MCF 10A (cell line): ENCODE measurements around the gene WNT4. TPM values are rescaled to one million over a fixed set of nuclear protein-coding genes. Genes with fewer than 3 reads are reported as not detected.

ENCODE experiments used
- Bru-seq: library from RNA; stranded (reverse); fragments of 400-500 nt; gene quantifications from one replicate; lab custom pipeline; 2021; lab: Mats Ljungman, UMichigan
- BruChase-seq, 2 experiments: library from RNA; stranded (reverse); fragments of 400-500 nt; gene quantifications; one replicate each; lab custom pipeline; 2021; lab: Mats Ljungman, UMichigan
- BruUV-seq: library from RNA; stranded (reverse); fragments of 400-500 nt; replicated peaks from 2 replicates; lab custom pipeline; 2021; lab: Mats Ljungman, UMichigan
- CTCF ChIA-PET: fragments of 300-600 bp; sonication (Branson Sonifier 250); formaldehyde crosslinking; extraction: SDS; loops from one replicate; lab custom pipeline; 2021; ENCODE audit warnings: antibody characterized with exemption, inconsistent platforms; lab: Yijun Ruan, JAX
- POLR2A ChIA-PET: fragments of 300-600, 350-650 bp; sonication (Branson Sonifier 250); formaldehyde crosslinking; extraction: SDS; loops from one replicate; lab custom pipeline; 2020; ENCODE audit warnings: antibody characterized with exemption, inconsistent platforms; lab: Yijun Ruan, JAX
- DNase-seq: peaks from one replicate; pipeline ENCODE4 v3.0.0-alpha.2; 2018; ENCODE audit not compliant: unreplicated experiment
- H3K27ac Mint-ChIP-seq: one replicate; pipeline ENCODE4 v1.8.0; 2022; ENCODE audit warnings: mild to moderate bottlenecking, low read depth, mixed read lengths; ENCODE audit not compliant: unreplicated experiment
- H3K27me3 Mint-ChIP-seq: one replicate; pipeline ENCODE4 v1.8.0; 2022; ENCODE audit warnings: mixed read lengths; ENCODE audit not compliant: insufficient read depth, unreplicated experiment
- H3K36me3 Mint-ChIP-seq: one replicate; pipeline ENCODE4 v1.8.0; 2022; ENCODE audit warnings: mild to moderate bottlenecking, moderate library complexity, mixed read lengths; ENCODE audit not compliant: insufficient read depth, unreplicated experiment
- H3K4me1 Mint-ChIP-seq: one replicate; pipeline ENCODE4 v1.8.0; 2022; ENCODE audit warnings: mixed read lengths; ENCODE audit not compliant: insufficient read depth, unreplicated experiment
- H3K4me3 Mint-ChIP-seq: one replicate; pipeline ENCODE4 v1.8.0; 2022; ENCODE audit warnings: mild to moderate bottlenecking, moderate library complexity, mixed read lengths; ENCODE audit not compliant: unreplicated experiment
- H3K9me3 Mint-ChIP-seq: one replicate; pipeline ENCODE4 v1.8.0; 2022; ENCODE audit warnings: mixed read lengths; ENCODE audit not compliant: unreplicated experiment
- CTCF ChIP-seq: fragments of 200-600 bp; IDR thresholded peaks from one replicate; pipeline ENCODE4 v1.8.0; 2022; ENCODE audit warnings: antibody characterized with exemption, mild to moderate bottlenecking; ENCODE audit not compliant: unreplicated experiment
- intact Hi-C: fragments of 100-400 bp; cut with micrococcal nuclease; formaldehyde crosslinking; loops from 2 replicates; pipeline ENCODE4 v1.14.1; 2022
- long read RNA-seq: library from polyadenylated mRNA; stranded (forward); transcript quantifications from one replicate; pipeline ENCODE4 v2.0.0, GENCODE V29; 2022
- total RNA-seq: library from RNA; stranded (reverse); gene quantifications from 2 replicates; pipeline ENCODE4 v1.2.3, GENCODE V29; 2022

The WNT4 gene
- total RNA-seq = not detected in 2 replicates
- Bru-seq, nascent RNA = percentile 9 among the genes with signal in this experiment
- percentile 4 among the genes with signal in this experiment for BruChase-seq, experiment 1, labeled RNA remaining after a 6-hour chase
- percentile 9 among the genes with signal in this experiment for BruChase-seq, experiment 2, labeled RNA remaining after a 2-hour chase
- long read RNA-seq = 0 reads

GRCh38 chr1:22143065-22144033 lies at the start of gene WNT4:
TSS of gene WNT4 (minus strand) at chr1:22143097. CDS start at chr1:22142922, 175 bp downstream.
- peak; percentile 37 for TF ChIP-seq CTCF
- no TSS peak for BruUV-seq
- Mint-ChIP-seq H3K4me1 (peaks cover 4% of the 10 kb centered on the region), H3K36me3 (no peaks in the 10 kb centered on the region), H3K9me3 (no peaks in the 10 kb centered on the region), H3K4me3 (peak within 1 kb of the TSS; percentile 67), H3K27ac (no peak within 1 kb of the TSS), H3K27me3 (peaks cover 13% of the 10 kb centered on the region)
- ChIA-PET POLR2A (no interaction called here), CTCF (interaction anchor here (0.8 to 1.3 kb wide), 4 partner anchors 9 to 273 kb away, joined by 3 to 4 read pairs (median 3); no protein-coding TSS in a partner anchor)
- intact Hi-C loops = no loop called here
- peak; percentile 34 for DNase-seq

DNA sequence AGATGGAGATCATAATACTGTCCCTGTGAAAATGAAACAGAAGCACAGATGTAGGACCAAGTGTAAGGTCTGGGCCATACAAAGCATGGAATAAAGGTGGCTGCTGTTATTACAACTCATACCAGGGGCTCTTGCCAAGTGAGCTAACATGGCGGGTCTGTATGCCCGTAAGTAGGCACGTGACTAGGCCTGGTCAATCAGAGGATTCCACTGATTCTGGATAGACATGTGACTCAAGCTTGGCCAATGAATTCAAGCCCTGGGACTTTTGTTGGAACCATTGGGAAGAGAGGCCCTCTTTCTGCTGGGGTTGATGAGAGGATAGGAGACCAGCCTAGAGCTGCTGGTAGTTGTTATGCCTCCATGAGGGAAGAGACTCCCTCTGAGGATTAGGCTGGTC lies 47.8 kb upstream of the WNT4 start:
- no peak for TF ChIP-seq CTCF
- intact Hi-C loops = no loop called here
- H3K27me3 Mint-ChIP-seq = peaks cover 39% of the 10 kb centered on the region
- H3K9me3 Mint-ChIP-seq = no peaks in the 10 kb centered on the region
- no peaks in the 10 kb centered on the region for H3K36me3 Mint-ChIP-seq
- no peak for DNase-seq
- POLR2A ChIA-PET = no interaction called here
- H3K4me3 Mint-ChIP-seq = no peak overlapping the region
- no peaks in the 10 kb centered on the region for H3K4me1 Mint-ChIP-seq
- no peak overlapping the region for H3K27ac Mint-ChIP-seq
- no TSS peak for BruUV-seq
- CTCF ChIA-PET = interaction anchor here (1.5 kb wide), 1 partner anchor 199 kb away, joined by 4 read pairs; no protein-coding TSS in a partner anchor

GRCh38 chr1:22190251-22190650 lies 47.4 kb upstream of the WNT4 start:
- no peaks in the 10 kb centered on the region for H3K9me3 Mint-ChIP-seq
- no peak overlapping the region for H3K27ac Mint-ChIP-seq
- ChIA-PET POLR2A (no interaction called here), CTCF (interaction anchor here (1.5 kb wide), 1 partner anchor 199 kb away, joined by 4 read pairs; no protein-coding TSS in a partner anchor)
- no peak for DNase-seq
- intact Hi-C loops = no loop called here
- no peaks in the 10 kb centered on the region for H3K4me1 Mint-ChIP-seq
- no peak for TF ChIP-seq CTCF
- no TSS peak for BruUV-seq
- H3K27me3 Mint-ChIP-seq = peaks cover 44% of the 10 kb centered on the region
- H3K4me3 Mint-ChIP-seq = no peak overlapping the region
- H3K36me3 Mint-ChIP-seq = no peaks in the 10 kb centered on the region

GRCh38 chr1:22189619-22190018 lies 46.7 kb upstream of the WNT4 start:
- no peak for TF ChIP-seq CTCF
- H3K27me3 Mint-ChIP-seq = peaks cover 50% of the 10 kb centered on the region
- H3K27ac Mint-ChIP-seq = no peak overlapping the region
- no peaks in the 10 kb centered on the region for H3K36me3 Mint-ChIP-seq
- no peak for DNase-seq
- H3K4me1 Mint-ChIP-seq = no peaks in the 10 kb centered on the region
- BruUV-seq = no TSS peak
- ChIA-PET POLR2A (no interaction called here), CTCF (interaction anchor here (1.5 kb wide), 1 partner anchor 200 kb away, joined by 4 read pairs; no protein-coding TSS in a partner anchor)
- no peaks in the 10 kb centered on the region for H3K9me3 Mint-ChIP-seq
- H3K4me3 Mint-ChIP-seq = no peak overlapping the region
- intact Hi-C loops = no loop called here
